SK-N-SH treated with all-trans-retinoic acid at 6 μM for 48 hours (cell line): Measurements from ENCODE around the gene PAPPA.
A peak's percentile ranks its signal among the peaks of the same experiment; 100 is the strongest.

Experiments used
- ATAC-seq: fragments of 200-7000 bp; cut with Tn5 transposase; 3 replicates; pipeline ENCODE4 v1.9.1; 2020; ENCODE audit warnings: mild to moderate bottlenecking, moderate library complexity
- CSDC2 ChIP-seq: fragments of 250-450 bp; sonication (Bioruptor Pico); IDR thresholded peaks from 2 replicates; pipeline ENCODE4 v1.5.0; 2020; ENCODE audit warnings: mild to moderate bottlenecking, moderate library complexity
- CSRNP3 ChIP-seq: fragments of 250-450 bp; sonication (Bioruptor Pico); IDR thresholded peaks from 2 replicates; pipeline ENCODE4 v1.5.1; 2021; ENCODE audit warnings: mild to moderate bottlenecking, moderate library complexity
- ESRRG ChIP-seq: fragments of 250-450 bp; sonication (Bioruptor Pico); IDR thresholded peaks from 2 replicates; pipeline ENCODE4 v1.6.1; 2021; ENCODE audit warnings: mild to moderate bottlenecking
- ISL1 ChIP-seq: fragments of 250-450 bp; sonication (Bioruptor Pico); IDR thresholded peaks from 2 replicates; pipeline ENCODE4 v2.1.2; 2022; ENCODE audit warnings: mild to moderate bottlenecking, moderate library complexity
- OSR1 ChIP-seq: fragments of 250-450 bp; sonication (Bioruptor Pico); IDR thresholded peaks from 2 replicates; pipeline ENCODE4 v1.8.0; 2022; ENCODE audit warnings: moderate library complexity, mild to moderate bottlenecking, inconsistent platforms
- PATZ1 ChIP-seq: fragments of 250-450 bp; sonication (Bioruptor Pico); IDR thresholded peaks from 2 replicates; pipeline ENCODE4 v1.8.0; 2020; ENCODE audit warnings: mild to moderate bottlenecking, moderate library complexity, borderline replicate concordance
- RARB ChIP-seq: fragments of 250-450 bp; sonication (Bioruptor Pico); IDR thresholded peaks from 2 replicates; pipeline ENCODE4 v1.8.0; 2021; ENCODE audit warnings: mild to moderate bottlenecking, moderate library complexity
- SNAI2 ChIP-seq: fragments of 250-450 bp; sonication (Bioruptor Pico); IDR thresholded peaks from 2 replicates; pipeline ENCODE4 v1.5.0; 2020; ENCODE audit warnings: mild to moderate bottlenecking, moderate library complexity
- TCF4 ChIP-seq: fragments of 250-450 bp; sonication (Bioruptor Pico); IDR thresholded peaks from 2 replicates; pipeline ENCODE4 v1.8.0; 2021; ENCODE audit warnings: mild to moderate bottlenecking, moderate library complexity, borderline replicate concordance
- TOX ChIP-seq: fragments of 250-450 bp; sonication (Bioruptor Pico); IDR thresholded peaks from 2 replicates; pipeline ENCODE4 v1.8.0; 2021; ENCODE audit warnings: mild to moderate bottlenecking, moderate library complexity, borderline replicate concordance
- ZC3H10 ChIP-seq: fragments of 250-450 bp; sonication (Bioruptor Pico); IDR thresholded peaks from 2 replicates; pipeline ENCODE4 v1.5.1; 2021; ENCODE audit warnings: mild to moderate bottlenecking, moderate library complexity
- ZFP3 ChIP-seq: fragments of 250-450 bp; sonication (Bioruptor Pico); IDR thresholded peaks from 2 replicates; pipeline ENCODE4 v1.5.0; 2020; ENCODE audit warnings: mild to moderate bottlenecking, moderate library complexity
- ZNF565 ChIP-seq: fragments of 450-650 bp; formaldehyde crosslinking; conservative IDR thresholded peaks from 2 replicates; pipeline ENCODE4 v1.5.0; 2020; ENCODE audit warnings: low read depth, mild to moderate bottlenecking, moderate library complexity
- ZNF8 ChIP-seq: fragments of 450-650 bp; formaldehyde crosslinking; IDR thresholded peaks from 2 replicates; pipeline ENCODE4 v1.5.0; 2020; ENCODE audit warnings: mild to moderate bottlenecking, moderate library complexity
- TF ChIP-seq, protein P1 (sequence below): fragments of 250-450 bp; sonication (Bioruptor Pico); IDR thresholded peaks from 2 replicates; pipeline ENCODE4 v1.5.1; 2020; ENCODE audit warnings: low read depth, mild to moderate bottlenecking, moderate library complexity
- TF ChIP-seq, protein P2 (sequence below): fragments of 250-450 bp; sonication (Bioruptor Pico); IDR thresholded peaks from 2 replicates; pipeline ENCODE4 v1.8.0; 2021; ENCODE audit warnings: low read depth, mild to moderate bottlenecking, moderate library complexity, borderline replicate concordance
- TF ChIP-seq, protein P3 (sequence below): fragments of 250-450 bp; sonication (Bioruptor Pico); IDR thresholded peaks from 2 replicates; pipeline ENCODE4 v1.5.0; 2020; ENCODE audit warnings: mild to moderate bottlenecking, moderate library complexity

PAPPA gene

DNA sequence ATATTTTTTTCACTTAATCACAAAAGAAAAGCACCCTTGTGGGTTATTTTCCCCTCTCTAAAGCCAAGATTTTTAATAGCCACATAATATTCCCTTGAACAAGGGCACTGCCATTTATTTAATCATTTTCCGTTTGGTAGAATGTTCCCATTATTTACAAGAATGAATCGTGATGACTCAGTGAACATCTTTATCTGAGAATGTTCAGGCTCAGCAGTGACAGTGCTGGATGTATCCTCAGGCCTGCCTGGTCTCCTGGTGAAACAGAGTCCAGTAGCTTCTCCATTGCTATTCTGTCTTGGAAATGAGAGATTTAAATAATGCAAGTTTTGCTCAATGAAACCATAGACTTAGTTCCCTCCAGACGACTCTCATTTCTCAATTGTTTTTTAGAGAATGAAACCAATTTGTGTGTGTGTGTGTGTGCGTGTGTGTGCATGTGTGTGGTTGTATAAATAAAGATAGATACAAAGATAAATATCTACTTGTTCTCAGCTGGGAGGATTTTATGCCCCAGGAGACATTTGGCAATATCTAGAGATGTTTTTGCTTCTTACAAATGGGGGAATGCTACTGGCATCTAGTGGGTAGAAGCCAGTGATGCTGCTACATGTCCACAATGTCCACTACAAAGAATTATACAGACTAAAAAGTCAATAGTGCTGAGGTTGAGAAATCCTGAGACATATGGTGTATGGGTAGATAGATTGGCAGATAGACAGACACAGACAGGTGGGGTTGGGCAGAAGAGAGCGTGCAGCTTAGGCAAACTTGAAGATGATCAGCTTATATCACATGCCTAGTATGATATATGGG lies 55.0 kb downstream of the PAPPA start:
- peak; percentile 65 for ATAC-seq

GRCh38 chr9:116209414-116210116 lies 56.0 kb downstream of the PAPPA start:
- TF ChIP-seq PATZ1 (CRISPR knock-in tag): 0 out of 2 replicates have a peak, but pooled peaks have one; percentile 10
- TF ChIP-seq ISL1: peak; percentile 80
- 0 out of 2 replicates have a peak, but pooled peaks have one; percentile 35 for TF ChIP-seq CSDC2 (CRISPR knock-in tag)
- TF ChIP-seq, protein P1, sequence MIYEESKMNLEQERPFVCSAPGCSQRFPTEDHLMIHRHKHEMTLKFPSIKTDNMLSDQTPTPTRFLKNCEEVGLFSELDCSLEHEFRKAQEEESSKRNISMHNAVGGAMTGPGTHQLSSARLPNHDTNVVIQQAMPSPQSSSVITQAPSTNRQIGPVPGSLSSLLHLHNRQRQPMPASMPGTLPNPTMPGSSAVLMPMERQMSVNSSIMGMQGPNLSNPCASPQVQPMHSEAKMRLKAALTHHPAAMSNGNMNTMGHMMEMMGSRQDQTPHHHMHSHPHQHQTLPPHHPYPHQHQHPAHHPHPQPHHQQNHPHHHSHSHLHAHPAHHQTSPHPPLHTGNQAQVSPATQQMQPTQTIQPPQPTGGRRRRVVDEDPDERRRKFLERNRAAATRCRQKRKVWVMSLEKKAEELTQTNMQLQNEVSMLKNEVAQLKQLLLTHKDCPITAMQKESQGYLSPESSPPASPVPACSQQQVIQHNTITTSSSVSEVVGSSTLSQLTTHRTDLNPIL (CRISPR knock-in tag): no peak
- no peak for TF ChIP-seq ZC3H10 (CRISPR knock-in tag)
- ATAC-seq: peak; percentile 75

More for the DNA sequence above, 55.0 kb downstream of the PAPPA start:
- TF ChIP-seq, protein P2, sequence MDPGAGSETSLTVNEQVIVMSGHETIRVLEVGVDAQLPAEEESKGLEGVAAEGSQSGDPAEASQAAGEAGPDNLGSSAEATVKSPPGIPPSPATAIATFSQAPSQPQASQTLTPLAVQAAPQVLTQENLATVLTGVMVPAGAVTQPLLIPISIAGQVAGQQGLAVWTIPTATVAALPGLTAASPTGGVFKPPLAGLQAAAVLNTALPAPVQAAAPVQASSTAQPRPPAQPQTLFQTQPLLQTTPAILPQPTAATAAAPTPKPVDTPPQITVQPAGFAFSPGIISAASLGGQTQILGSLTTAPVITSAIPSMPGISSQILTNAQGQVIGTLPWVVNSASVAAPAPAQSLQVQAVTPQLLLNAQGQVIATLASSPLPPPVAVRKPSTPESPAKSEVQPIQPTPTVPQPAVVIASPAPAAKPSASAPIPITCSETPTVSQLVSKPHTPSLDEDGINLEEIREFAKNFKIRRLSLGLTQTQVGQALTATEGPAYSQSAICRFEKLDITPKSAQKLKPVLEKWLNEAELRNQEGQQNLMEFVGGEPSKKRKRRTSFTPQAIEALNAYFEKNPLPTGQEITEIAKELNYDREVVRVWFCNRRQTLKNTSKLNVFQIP (CRISPR knock-in tag): no peak
- TF ChIP-seq TCF4 (CRISPR knock-in tag): no peak
- TF ChIP-seq, protein P1 (CRISPR knock-in tag): no peak
- no peak for TF ChIP-seq ZC3H10 (CRISPR knock-in tag)
- no peak for TF ChIP-seq ESRRG (CRISPR knock-in tag)
- no peak for TF ChIP-seq PATZ1 (CRISPR knock-in tag)
- TF ChIP-seq TOX (CRISPR knock-in tag): no peak
- no peak for TF ChIP-seq CSDC2 (CRISPR knock-in tag)
- TF ChIP-seq ZNF8 (CRISPR knock-in tag): no peak
- TF ChIP-seq RARB (CRISPR knock-in tag): no peak
- TF ChIP-seq, protein P3, sequence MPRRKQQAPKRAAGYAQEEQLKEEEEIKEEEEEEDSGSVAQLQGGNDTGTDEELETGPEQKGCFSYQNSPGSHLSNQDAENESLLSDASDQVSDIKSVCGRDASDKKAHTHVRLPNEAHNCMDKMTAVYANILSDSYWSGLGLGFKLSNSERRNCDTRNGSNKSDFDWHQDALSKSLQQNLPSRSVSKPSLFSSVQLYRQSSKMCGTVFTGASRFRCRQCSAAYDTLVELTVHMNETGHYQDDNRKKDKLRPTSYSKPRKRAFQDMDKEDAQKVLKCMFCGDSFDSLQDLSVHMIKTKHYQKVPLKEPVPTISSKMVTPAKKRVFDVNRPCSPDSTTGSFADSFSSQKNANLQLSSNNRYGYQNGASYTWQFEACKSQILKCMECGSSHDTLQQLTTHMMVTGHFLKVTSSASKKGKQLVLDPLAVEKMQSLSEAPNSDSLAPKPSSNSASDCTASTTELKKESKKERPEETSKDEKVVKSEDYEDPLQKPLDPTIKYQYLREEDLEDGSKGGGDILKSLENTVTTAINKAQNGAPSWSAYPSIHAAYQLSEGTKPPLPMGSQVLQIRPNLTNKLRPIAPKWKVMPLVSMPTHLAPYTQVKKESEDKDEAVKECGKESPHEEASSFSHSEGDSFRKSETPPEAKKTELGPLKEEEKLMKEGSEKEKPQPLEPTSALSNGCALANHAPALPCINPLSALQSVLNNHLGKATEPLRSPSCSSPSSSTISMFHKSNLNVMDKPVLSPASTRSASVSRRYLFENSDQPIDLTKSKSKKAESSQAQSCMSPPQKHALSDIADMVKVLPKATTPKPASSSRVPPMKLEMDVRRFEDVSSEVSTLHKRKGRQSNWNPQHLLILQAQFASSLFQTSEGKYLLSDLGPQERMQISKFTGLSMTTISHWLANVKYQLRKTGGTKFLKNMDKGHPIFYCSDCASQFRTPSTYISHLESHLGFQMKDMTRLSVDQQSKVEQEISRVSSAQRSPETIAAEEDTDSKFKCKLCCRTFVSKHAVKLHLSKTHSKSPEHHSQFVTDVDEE: no peak
- TF ChIP-seq ZNF565 (CRISPR knock-in tag): no peak
- no peak for TF ChIP-seq CSRNP3
- no peak; the same call in 1 of the 2 replicates for TF ChIP-seq ISL1
- TF ChIP-seq ZFP3 (CRISPR knock-in tag): no peak
- no peak for TF ChIP-seq OSR1 (CRISPR knock-in tag)
- no peak for TF ChIP-seq SNAI2 (CRISPR knock-in tag)
